HG03045 (cell line): Measurements from ENCODE around the gene PDE8B.

Source experiments
- ATAC-seq: cut with Tn5 transposase; IDR thresholded peaks from one replicate; pipeline ENCODE4 v1.9.1; 2021; ENCODE audit warnings: mild to moderate bottlenecking, moderate library complexity; ENCODE audit not compliant: unreplicated experiment

PDE8B gene

DNA sequence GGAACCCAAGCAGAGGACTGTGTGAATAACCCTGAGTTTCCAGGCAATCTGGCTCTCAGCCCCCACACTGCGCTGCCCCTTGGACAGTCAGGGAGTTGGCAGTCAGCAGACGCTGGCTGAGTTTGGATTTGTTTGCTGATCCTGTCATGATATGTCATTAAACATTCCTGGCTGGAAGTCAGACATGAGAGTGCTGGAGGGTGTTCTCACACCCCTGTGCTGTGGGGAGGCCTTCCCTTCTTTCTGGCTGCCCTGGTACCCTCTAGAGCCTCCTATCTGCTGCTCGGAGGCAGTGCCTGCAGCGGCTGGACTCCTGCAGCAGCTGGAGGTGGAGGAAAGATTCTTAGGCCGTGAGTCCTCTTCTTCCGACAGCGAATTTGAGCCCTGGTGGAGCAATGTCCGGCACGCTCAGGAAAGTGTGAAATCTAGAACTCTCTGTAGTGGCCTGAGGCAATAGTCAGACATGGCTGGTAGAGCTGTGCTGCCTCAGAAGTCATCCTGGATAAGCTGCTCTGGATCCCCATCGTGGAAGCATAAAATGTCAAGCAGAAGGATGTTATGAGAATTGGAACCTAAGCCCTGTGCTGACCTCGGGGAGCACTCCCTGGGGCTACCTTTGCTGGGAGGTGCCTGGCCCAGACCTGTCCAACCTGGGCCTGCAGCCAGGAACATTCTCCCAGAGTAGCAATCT lies 72.0 kb downstream of the PDE8B start:
- no peak for ATAC-seq

DNA sequence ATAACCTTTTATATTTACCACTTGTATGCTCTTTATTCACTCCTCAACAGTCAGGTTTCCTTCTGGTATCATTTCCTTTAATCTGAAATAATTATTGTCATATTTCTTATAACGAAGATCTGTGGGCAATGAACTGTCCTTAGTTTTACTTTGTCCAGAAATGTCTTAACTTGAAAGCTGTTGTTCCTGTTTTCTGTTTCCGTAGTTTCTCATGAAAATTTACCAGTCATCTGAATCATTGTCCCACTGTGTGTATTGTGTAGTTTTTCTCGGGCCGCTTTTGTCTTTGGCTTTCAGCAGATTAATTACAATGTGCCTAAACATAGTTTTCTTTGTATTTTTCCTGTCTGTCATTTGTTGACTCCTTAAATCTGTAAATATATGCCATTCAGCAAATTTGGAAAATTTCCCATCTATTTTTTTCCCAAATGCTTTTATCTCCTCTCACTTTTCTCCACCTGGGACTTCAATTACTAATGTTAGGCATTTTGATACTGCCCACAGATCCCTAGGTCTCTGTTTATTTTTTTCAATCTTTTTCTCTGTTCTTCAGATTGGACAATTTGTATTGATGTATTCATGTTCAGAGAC lies 74.9 kb downstream of the PDE8B start:
- no peak for ATAC-seq

GRCh38 chr5:77292026-77292757 lies 81.7 kb downstream of the PDE8B start:
- ATAC-seq = no peak

- no peak for ATAC-seq
Measured at GRCh38 chr5:77294185-77294584, 83.7 kb downstream of the PDE8B start.

- ATAC-seq = no peak
Measured at GRCh38 chr5:77295863-77296378, 85.4 kb downstream of the PDE8B start.

- no peak for ATAC-seq
Measured at GRCh38 chr5:77298146-77298545, 87.7 kb downstream of the PDE8B start.

- ATAC-seq = no peak
Measured at GRCh38 chr5:77300451-77300850, 90.0 kb downstream of the PDE8B start.

DNA sequence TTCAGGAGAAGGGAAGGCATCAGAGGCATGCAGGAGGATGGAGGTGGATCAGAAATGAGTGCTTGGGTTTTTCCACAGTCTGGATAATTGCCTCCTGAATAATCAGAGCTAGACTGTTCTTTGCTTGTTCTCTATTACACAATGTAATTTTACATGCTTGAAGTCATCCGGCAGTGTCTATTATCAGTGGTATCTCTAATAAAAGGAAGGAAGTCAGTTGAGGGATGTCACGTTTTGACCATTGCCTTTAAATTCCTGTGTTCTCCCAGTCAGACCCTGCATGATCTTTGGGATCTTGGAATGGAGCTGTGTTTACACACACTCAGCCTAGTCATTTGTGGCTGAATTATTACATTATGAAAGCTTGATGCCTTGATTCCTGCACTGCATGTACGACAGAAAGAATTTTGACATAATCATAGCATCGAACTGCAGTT lies 91.0 kb downstream of the PDE8B start:
- ATAC-seq = no peak

DNA sequence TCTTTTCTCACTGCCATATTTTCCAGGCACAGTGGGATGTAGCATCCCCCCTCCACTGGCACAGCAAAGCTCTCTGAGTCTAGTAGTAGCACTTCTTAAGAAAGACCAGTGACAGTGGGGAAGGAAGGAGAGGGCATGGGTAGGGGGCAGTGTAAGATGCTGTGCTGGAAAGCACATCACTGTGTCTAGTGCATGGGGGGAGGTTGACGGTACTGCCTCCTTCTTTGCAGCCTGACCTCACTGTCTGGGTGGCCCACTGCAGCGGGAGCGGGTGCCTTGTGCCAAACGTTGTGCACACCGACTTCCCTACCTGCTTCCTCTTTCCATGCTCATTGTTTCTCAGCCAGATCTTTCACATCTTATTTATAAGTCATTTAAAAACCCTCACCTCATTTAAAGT lies 91.8 kb downstream of the PDE8B start:
- no peak for ATAC-seq

- no peak for ATAC-seq
Measured at GRCh38 chr5:77302653-77303052, 92.2 kb downstream of the PDE8B start.

GRCh38 chr5:77304388-77304787 lies 93.9 kb downstream of the PDE8B start:
- no peak for ATAC-seq

DNA sequence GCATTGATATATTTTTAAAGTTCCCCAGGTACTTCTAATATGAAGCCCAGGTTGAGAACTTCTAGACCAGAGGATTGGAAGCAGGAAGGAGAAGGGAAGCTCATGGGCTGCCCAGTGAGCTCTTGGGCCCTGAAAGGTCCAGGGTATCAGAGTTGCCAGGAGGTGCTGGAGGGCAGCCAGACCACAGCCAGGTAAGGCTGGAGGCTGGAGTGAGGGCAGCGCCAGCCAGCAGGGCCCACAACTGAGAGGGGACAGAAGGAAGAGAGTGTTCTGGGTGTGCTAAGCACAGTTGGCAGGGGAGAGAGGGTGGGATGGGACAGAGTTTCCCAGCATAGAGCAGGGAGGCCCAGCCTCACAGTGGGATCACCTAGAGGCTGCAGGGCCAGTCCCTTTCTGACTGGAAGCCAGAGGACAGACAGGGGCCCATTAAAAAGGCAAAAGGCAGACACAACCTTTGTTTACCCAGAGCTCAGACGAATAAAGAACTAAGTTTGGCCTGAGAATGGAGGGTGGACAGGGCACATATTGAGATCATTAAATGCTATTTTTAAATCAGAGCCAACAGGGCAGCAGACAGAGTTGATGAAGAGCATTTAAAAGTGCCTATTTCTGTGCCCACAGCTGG lies 94.9 kb downstream of the PDE8B start:
- no peak for ATAC-seq

DNA sequence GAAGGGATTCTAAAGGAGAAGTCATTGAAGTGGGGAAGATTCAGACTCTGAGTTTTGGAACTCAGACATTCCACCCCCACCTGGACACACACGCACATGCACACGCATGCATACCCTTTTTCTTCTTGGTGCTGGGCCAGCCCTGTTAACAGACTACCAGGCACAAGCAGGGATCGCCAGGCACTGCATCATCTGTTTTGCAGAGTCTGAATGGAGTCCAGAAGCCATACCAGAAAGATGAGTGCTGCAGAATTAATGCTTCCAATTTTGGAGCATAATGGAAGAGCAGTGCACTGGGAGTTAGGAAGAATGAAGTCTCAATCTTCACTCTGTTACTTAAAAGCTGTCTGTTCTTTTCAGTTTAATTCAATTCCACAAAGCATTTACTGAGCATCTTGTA lies 95.5 kb downstream of the PDE8B start:
- no peak for ATAC-seq

- no peak for ATAC-seq
Measured at GRCh38 chr5:77306531-77306930, 96.1 kb downstream of the PDE8B start.

GRCh38 chr5:77308154-77308960 lies 97.9 kb downstream of the PDE8B start:
- ATAC-seq = no peak

GRCh38 chr5:77309140-77309539 lies 98.7 kb downstream of the PDE8B start:
- no peak for ATAC-seq

GRCh38 chr5:77310494-77311213 lies 100.2 kb downstream of the PDE8B start:
- ATAC-seq = no peak

- ATAC-seq = no peak
Measured at GRCh38 chr5:77311214-77311571, 100.7 kb downstream of the PDE8B start.

GRCh38 chr5:77312413-77312812 lies 101.9 kb downstream of the PDE8B start:
- no peak for ATAC-seq
